ENCODE measurements around the gene RIN3. TPM values are rescaled to one million over a fixed set of nuclear protein-coding genes. Genes with fewer than 3 reads are reported as not detected.

The RIN3 gene
- total RNA-seq, 1 donor from 2014 or later: 0.76 TPM

DNA sequence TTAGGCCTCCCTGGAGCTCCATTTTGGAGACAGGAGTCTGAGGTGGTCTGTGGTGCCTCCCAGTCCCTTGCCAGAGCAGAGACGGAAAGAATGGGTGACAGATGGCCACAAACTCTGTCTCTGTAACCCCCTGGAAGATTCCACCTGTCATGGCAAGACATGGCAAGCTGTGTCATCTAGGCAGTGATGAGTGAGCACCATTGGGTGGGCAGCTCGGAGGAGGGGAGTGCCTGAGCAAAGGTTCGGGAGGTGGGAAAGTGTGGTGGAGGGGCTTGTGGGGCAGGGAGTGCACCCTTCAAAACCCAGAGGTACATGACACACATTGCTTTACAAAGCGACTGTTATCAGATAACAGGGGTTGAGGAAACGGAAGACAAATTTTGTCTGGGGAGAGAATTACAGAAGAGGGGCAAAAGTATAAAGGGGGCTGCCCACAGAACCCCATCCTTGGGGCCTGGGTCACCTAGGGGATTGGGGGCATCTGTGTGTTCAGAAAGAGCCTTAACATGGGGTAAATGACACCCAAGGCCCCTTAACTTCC is 3.5 kb downstream of the RIN3 start:
- no peak for DNase-seq
- TF ChIP-seq, protein P1, sequence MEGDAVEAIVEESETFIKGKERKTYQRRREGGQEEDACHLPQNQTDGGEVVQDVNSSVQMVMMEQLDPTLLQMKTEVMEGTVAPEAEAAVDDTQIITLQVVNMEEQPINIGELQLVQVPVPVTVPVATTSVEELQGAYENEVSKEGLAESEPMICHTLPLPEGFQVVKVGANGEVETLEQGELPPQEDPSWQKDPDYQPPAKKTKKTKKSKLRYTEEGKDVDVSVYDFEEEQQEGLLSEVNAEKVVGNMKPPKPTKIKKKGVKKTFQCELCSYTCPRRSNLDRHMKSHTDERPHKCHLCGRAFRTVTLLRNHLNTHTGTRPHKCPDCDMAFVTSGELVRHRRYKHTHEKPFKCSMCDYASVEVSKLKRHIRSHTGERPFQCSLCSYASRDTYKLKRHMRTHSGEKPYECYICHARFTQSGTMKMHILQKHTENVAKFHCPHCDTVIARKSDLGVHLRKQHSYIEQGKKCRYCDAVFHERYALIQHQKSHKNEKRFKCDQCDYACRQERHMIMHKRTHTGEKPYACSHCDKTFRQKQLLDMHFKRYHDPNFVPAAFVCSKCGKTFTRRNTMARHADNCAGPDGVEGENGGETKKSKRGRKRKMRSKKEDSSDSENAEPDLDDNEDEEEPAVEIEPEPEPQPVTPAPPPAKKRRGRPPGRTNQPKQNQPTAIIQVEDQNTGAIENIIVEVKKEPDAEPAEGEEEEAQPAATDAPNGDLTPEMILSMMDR (IDR thresholded peaks at IDR 0.05; ENCODE audit: partially characterized antibody, unreplicated experiment): no peak
- H3K4me3 Mint-ChIP-seq (ENCODE audit: unreplicated experiment): no peak overlapping the region
- no peak overlapping the region for H3K27ac Mint-ChIP-seq (ENCODE audit: unreplicated experiment)
- peaks cover 6% of the 10 kb centered on the region for H3K4me1 Mint-ChIP-seq (ENCODE audit: low read depth, unreplicated experiment)
- peaks cover 4% of the 10 kb centered on the region for H3K27me3 Mint-ChIP-seq (ENCODE audit: unreplicated experiment)
- H3K36me3 Mint-ChIP-seq (ENCODE audit: unreplicated experiment): peaks cover 5% of the 10 kb centered on the region
- peaks cover 5% of the 10 kb centered on the region for H3K9me3 Mint-ChIP-seq (ENCODE audit: unreplicated experiment)

GRCh38 chr14:92517761-92518160 is 4.2 kb downstream of the RIN3 start:
- peaks cover 2% of the 10 kb centered on the region for H3K27me3 Mint-ChIP-seq (ENCODE audit: unreplicated experiment)
- peaks cover 6% of the 10 kb centered on the region for H3K4me1 Mint-ChIP-seq (ENCODE audit: low read depth, unreplicated experiment)
- no peaks in the 10 kb centered on the region for H3K36me3 Mint-ChIP-seq (ENCODE audit: unreplicated experiment)
- no peak for DNase-seq
- H3K9me3 Mint-ChIP-seq (ENCODE audit: unreplicated experiment): peaks cover 3% of the 10 kb centered on the region
- TF ChIP-seq, protein P1 (IDR thresholded peaks at IDR 0.05; ENCODE audit: partially characterized antibody, unreplicated experiment): no peak
- H3K4me3 Mint-ChIP-seq (ENCODE audit: unreplicated experiment): no peak overlapping the region
- no peak overlapping the region for H3K27ac Mint-ChIP-seq (ENCODE audit: unreplicated experiment)

- peaks cover 6% of the 10 kb centered on the region for H3K4me1 Mint-ChIP-seq (ENCODE audit: low read depth, unreplicated experiment)
- TF ChIP-seq, protein P1 (IDR thresholded peaks at IDR 0.05; ENCODE audit: partially characterized antibody, unreplicated experiment): no peak
- H3K4me3 Mint-ChIP-seq (ENCODE audit: unreplicated experiment): no peak overlapping the region
- no peak for DNase-seq
- H3K9me3 Mint-ChIP-seq (ENCODE audit: unreplicated experiment): peaks cover 3% of the 10 kb centered on the region
- no peaks in the 10 kb centered on the region for H3K36me3 Mint-ChIP-seq (ENCODE audit: unreplicated experiment)
- no peak overlapping the region for H3K27ac Mint-ChIP-seq (ENCODE audit: unreplicated experiment)
- peaks cover 2% of the 10 kb centered on the region for H3K27me3 Mint-ChIP-seq (ENCODE audit: unreplicated experiment)
Observed at GRCh38 chr14:92519246-92520101, 5.9 kb downstream of the RIN3 start.

GRCh38 chr14:92520102-92521057 is 6.8 kb downstream of the RIN3 start:
- H3K9me3 Mint-ChIP-seq (ENCODE audit: unreplicated experiment): peaks cover 3% of the 10 kb centered on the region
- no peaks in the 10 kb centered on the region for H3K36me3 Mint-ChIP-seq (ENCODE audit: unreplicated experiment)
- H3K27ac Mint-ChIP-seq (ENCODE audit: unreplicated experiment): no peak overlapping the region
- no peak for DNase-seq
- H3K4me1 Mint-ChIP-seq (ENCODE audit: low read depth, unreplicated experiment): peaks cover 6% of the 10 kb centered on the region
- TF ChIP-seq, protein P1 (IDR thresholded peaks at IDR 0.05; ENCODE audit: partially characterized antibody, unreplicated experiment): no peak
- no peak overlapping the region for H3K4me3 Mint-ChIP-seq (ENCODE audit: unreplicated experiment)
- H3K27me3 Mint-ChIP-seq (ENCODE audit: unreplicated experiment): no peaks in the 10 kb centered on the region
